NT2/D1 (cell line): ENCODE results near the gene AGBL5.

Experiments used
- SUZ12 ChIP-seq: IDR thresholded peaks from 2 replicates; pipeline ENCODE4 v1.6.1; 2011; ENCODE audit not compliant: insufficient read length, insufficient read depth; ENCODE audit errors: extremely low read depth
- ZNF274 ChIP-seq: IDR thresholded peaks from 2 replicates; pipeline ENCODE4 v1.6.1; 2011; ENCODE audit warnings: mild to moderate bottlenecking, low read depth, low read length

GRCh38 chr2:27054721-27055120 is 3.3 kb downstream of the AGBL5 start:
- TF ChIP-seq SUZ12 (no peak), ZNF274 (no peak)
